K562 (cell line): ENCODE results near the gene PTBP2. TPM values are rescaled to one million over a fixed set of nuclear protein-coding genes. Genes with fewer than 3 reads are reported as not detected.
A peak's percentile ranks its signal among the peaks of the same experiment; 100 is the strongest.

Experiments
- ADNP ChIP-seq: fragments of 200-800 bp; sonication (Bioruptor generic); IDR thresholded peaks from 2 replicates; pipeline ENCODE4 v1.6.1; 2016; ENCODE audit warnings: missing genetic modification characterization, missing compliant biosample characterization
- ARNT ChIP-seq, 2 experiments: fragments of 450-650 bp; IDR thresholded peaks; 2 replicates each; pipeline ENCODE4 v1.6.1; 2016; ENCODE audit warnings: mild to moderate bottlenecking in 1 of 2
- CBX3 ChIP-seq, 2 experiments: IDR thresholded peaks; 1 replicate in 1 of 2; 2 replicates in 1 of 2; pipeline ENCODE4 v1.6.1; 2012; ENCODE audit warnings: inconsistent platforms in 2 of 2, low read length in 2 of 2, borderline replicate concordance in 1 of 2, control low read depth in 1 of 2
- CHD1 ChIP-seq: fragments of 200-600 bp; sonication (generic); IDR thresholded peaks from one replicate; pipeline ENCODE4 v1.6.1; 2012; ENCODE audit warnings: mild to moderate bottlenecking, moderate library complexity, low read length, inconsistent platforms
- CTBP1 ChIP-seq: fragments of 450-650 bp; IDR thresholded peaks from 2 replicates; pipeline ENCODE4 v1.6.1; 2016; ENCODE audit warnings: borderline replicate concordance
- FOXP1 ChIP-seq: sonication (generic); formaldehyde crosslinking; IDR thresholded peaks from 2 replicates; pipeline ENCODE4 v1.8.0; 2022; ENCODE audit warnings: mild to moderate bottlenecking, missing genetic modification reagents
- GABPB2 ChIP-seq: fragments of 250-450 bp; sonication (Bioruptor Pico); conservative IDR thresholded peaks from 2 replicates; pipeline ENCODE4 v1.5.1; 2021; ENCODE audit warnings: mild to moderate bottlenecking
- HDAC8 ChIP-seq: fragments of 450-650 bp; IDR thresholded peaks from 2 replicates; pipeline ENCODE4 v1.6.1; 2016; ENCODE audit warnings: mild to moderate bottlenecking, missing genetic modification characterization, moderate library complexity, missing compliant biosample characterization
- HDGF ChIP-seq: fragments of 450-650 bp; IDR thresholded peaks from 2 replicates; pipeline ENCODE4 v1.6.1; 2016
- ILF3 ChIP-seq: fragments of 450-650 bp; IDR thresholded peaks from 2 replicates; pipeline ENCODE4 v1.6.1; 2018; ENCODE audit warnings: antibody characterized with exemption, mild to moderate bottlenecking, moderate library complexity, borderline replicate concordance
- KLF16 ChIP-seq: IDR thresholded peaks from 2 replicates; pipeline ENCODE4 v1.6.1; 2016; ENCODE audit warnings: antibody characterized with exemption
- L3MBTL2 ChIP-seq: fragments of 450-650 bp; IDR thresholded peaks from 2 replicates; pipeline ENCODE4 v1.6.1; 2016; ENCODE audit warnings: mild to moderate bottlenecking, moderate library complexity
- MCM3 ChIP-seq: fragments of 450-650 bp; IDR thresholded peaks from 2 replicates; pipeline ENCODE4 v1.6.1; 2016
- MTA3 ChIP-seq: fragments of 450-650 bp; formaldehyde crosslinking; IDR thresholded peaks from 2 replicates; pipeline ENCODE4 v1.6.1; 2017; ENCODE audit warnings: mild to moderate bottlenecking, borderline replicate concordance
- RBBP5 ChIP-seq: fragments of 200-600 bp; sonication (generic); IDR thresholded peaks from 2 replicates; pipeline ENCODE4 v1.6.1; 2012; ENCODE audit warnings: borderline replicate concordance, mild to moderate bottlenecking, low read length, control low read depth, inconsistent platforms; ENCODE audit not compliant: insufficient read depth, poor library complexity, severe bottlenecking
- SRF ChIP-seq, 2 experiments: fragments of 250-450, 450-650 bp in 1 of 2; sonication (Bioruptor Pico) in 1 of 2; sonication (generic) in 1 of 2; formaldehyde crosslinking; IDR thresholded peaks; 2 replicates each; pipeline versions ENCODE4 v1.5.0 to v1.5.1; 2020 to 2022; ENCODE audit warnings: mild to moderate bottlenecking in 1 of 2, missing genetic modification reagents in 1 of 2
- ZBTB7A ChIP-seq: IDR thresholded peaks from 2 replicates; pipeline ENCODE4 v1.6.1; 2011; ENCODE audit warnings: low read depth, mild to moderate bottlenecking, low read length, moderate library complexity, borderline replicate concordance; ENCODE audit not compliant: control insufficient read depth
- ZNF184 ChIP-seq: sonication (generic); formaldehyde crosslinking; IDR thresholded peaks from 2 replicates; pipeline ENCODE4 v1.5.0; 2020; ENCODE audit warnings: missing genetic modification reagents
- ZNF324 ChIP-seq: fragments of 250-450 bp; sonication (Bioruptor Pico); IDR thresholded peaks from 2 replicates; pipeline ENCODE4 v1.4.0; 2020; ENCODE audit warnings: mild to moderate bottlenecking
- ZNF644 ChIP-seq: fragments of 200-800 bp; sonication (Bioruptor generic); IDR thresholded peaks from 2 replicates; pipeline ENCODE4 v1.6.1; 2016; ENCODE audit warnings: low read depth, missing genetic modification characterization, missing compliant biosample characterization
- polyA plus RNA-seq, 8 experiments: library from polyadenylated mRNA; depleted of rRNA in 4 of 8; stranded (reverse) in 5 of 8; unstranded in 3 of 8; fragments of >200 nt; fragmentation: Nextera tagmentation in 2 of 8; fragmentation: Illumina TruSeq in 1 of 8; extraction: Ambion mirVana in 2 of 8; extraction: Trizol in 1 of 8; gene quantifications; 2 replicates each; pipeline versions ENCODE4 v1.2.1 to v1.2.3, GENCODE V29; 2011 to 2014; ENCODE audit warnings: inconsistent platforms in 1 of 8, missing spikeins in 1 of 8
- total RNA-seq, 7 experiments: library from RNA; depleted of rRNA in 6 of 7; stranded (reverse); fragments of >200 nt in 6 of 7; fragmentation: Illumina TruSeq in 2 of 7; extraction: Trizol in 2 of 7; gene quantifications; 2 replicates each; pipeline versions ENCODE4 v1.2.1 to v1.2.3, GENCODE V29; 2011 to 2021; ENCODE audit warnings: low replicate concordance in 1 of 7
- TF ChIP-seq, protein P1 (sequence below): fragments of 450-650 bp; IDR thresholded peaks from 2 replicates; pipeline ENCODE4 v1.6.1; 2017; ENCODE audit warnings: antibody characterized with exemption, mild to moderate bottlenecking
- TF ChIP-seq, protein P2 (sequence below): fragments of 250-450 bp; sonication (Bioruptor Pico); IDR thresholded peaks from 2 replicates; pipeline ENCODE4 v1.4.0; 2020; ENCODE audit warnings: mild to moderate bottlenecking
- TF ChIP-seq, protein P3 (sequence below): fragments of 250-450 bp; sonication (Bioruptor Pico); IDR thresholded peaks from 2 replicates; pipeline ENCODE4 v1.5.0; 2021

PTBP2 gene
- total and polyA plus RNA-seq, 9 of the 15 experiments (the other 6 are each of a cell fraction or from before 2014, with no cell fraction given) = 9.8 to 30.6 (median 19.0) TPM

DNA sequence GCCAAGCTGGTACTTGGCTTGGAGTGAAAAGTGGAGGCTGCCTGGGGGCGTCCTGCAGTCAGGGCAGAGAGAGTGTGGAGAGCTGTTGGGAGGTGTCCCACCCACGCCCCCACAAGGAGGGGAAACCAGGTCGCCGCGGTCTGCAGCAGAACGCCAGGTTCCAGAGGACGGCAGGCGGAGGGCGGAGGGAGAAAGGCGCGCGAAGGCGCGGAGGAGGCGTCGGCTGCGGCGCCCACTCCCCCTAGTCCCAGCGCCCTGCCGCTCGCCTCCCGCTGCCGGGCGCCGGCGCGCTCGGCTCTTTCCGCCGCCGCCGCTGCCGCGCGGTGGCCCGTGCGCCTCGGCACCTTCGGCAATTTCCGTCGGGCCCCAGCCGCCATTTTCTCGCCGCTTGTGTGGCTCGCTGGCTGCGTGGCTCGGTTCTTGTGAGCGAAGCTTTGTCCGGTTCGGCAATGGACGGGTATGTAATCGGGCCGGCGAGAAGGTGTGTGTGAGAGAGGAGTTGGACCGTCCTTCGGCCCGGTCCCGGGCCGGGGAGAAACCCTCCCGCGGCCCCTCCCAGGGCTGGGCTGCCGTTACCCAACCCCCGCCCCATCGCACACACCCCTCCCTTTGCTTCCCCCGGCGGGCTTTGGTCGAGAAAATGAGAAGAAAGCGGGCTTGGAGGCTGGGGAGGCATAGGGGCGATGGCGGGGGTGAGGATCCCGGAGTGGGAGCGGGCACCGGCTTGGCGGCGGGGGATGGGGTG, at the start of gene PTBP2 (continued):
- TF ChIP-seq CBX3 (IDR thresholded peaks at IDR 0.05; ENCODE audit: borderline replicate concordance in 1 of 2, low read length in 2 of 2) = no peak
- 0 out of 2 replicates have a peak, but pooled peaks have one; percentile 16 for TF ChIP-seq ILF3
- no peak for TF ChIP-seq HDAC8 (tag)
- TF ChIP-seq, protein P1, sequence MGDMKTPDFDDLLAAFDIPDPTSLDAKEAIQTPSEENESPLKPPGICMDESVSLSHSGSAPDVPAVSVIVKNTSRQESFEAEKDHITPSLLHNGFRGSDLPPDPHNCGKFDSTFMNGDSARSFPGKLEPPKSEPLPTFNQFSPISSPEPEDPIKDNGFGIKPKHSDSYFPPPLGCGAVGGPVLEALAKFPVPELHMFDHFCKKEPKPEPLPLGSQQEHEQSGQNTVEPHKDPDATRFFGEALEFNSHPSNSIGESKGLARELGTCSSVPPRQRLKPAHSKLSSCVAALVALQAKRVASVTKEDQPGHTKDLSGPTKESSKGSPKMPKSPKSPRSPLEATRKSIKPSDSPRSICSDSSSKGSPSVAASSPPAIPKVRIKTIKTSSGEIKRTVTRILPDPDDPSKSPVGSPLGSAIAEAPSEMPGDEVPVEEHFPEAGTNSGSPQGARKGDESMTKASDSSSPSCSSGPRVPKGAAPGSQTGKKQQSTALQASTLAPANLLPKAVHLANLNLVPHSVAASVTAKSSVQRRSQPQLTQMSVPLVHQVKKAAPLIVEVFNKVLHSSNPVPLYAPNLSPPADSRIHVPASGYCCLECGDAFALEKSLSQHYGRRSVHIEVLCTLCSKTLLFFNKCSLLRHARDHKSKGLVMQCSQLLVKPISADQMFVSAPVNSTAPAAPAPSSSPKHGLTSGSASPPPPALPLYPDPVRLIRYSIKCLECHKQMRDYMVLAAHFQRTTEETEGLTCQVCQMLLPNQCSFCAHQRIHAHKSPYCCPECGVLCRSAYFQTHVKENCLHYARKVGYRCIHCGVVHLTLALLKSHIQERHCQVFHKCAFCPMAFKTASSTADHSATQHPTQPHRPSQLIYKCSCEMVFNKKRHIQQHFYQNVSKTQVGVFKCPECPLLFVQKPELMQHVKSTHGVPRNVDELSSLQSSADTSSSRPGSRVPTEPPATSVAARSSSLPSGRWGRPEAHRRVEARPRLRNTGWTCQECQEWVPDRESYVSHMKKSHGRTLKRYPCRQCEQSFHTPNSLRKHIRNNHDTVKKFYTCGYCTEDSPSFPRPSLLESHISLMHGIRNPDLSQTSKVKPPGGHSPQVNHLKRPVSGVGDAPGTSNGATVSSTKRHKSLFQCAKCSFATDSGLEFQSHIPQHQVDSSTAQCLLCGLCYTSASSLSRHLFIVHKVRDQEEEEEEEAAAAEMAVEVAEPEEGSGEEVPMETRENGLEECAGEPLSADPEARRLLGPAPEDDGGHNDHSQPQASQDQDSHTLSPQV = no peak; the same call in 1 of the 2 replicates
- no peak for TF ChIP-seq ZNF324 (CRISPR knock-in tag)
- no peak for TF ChIP-seq ADNP
- TF ChIP-seq ZNF184 (CRISPR knock-in tag) = no peak
- peak; percentile 91; the same call in 1 of the 2 replicates for TF ChIP-seq ZBTB7A
- peak; percentile 93 for TF ChIP-seq CTBP1
- 0 out of 2 replicates have a peak, but pooled peaks have one; percentile 44 for TF ChIP-seq FOXP1
- peak; percentile 8 for TF ChIP-seq CHD1
- TF ChIP-seq GABPB2 (CRISPR knock-in tag) = no peak
- no peak for TF ChIP-seq SRF (CRISPR knock-in tag; IDR thresholded peaks at IDR 0.05)
- TF ChIP-seq HDGF = no peak
- TF ChIP-seq, protein P2, sequence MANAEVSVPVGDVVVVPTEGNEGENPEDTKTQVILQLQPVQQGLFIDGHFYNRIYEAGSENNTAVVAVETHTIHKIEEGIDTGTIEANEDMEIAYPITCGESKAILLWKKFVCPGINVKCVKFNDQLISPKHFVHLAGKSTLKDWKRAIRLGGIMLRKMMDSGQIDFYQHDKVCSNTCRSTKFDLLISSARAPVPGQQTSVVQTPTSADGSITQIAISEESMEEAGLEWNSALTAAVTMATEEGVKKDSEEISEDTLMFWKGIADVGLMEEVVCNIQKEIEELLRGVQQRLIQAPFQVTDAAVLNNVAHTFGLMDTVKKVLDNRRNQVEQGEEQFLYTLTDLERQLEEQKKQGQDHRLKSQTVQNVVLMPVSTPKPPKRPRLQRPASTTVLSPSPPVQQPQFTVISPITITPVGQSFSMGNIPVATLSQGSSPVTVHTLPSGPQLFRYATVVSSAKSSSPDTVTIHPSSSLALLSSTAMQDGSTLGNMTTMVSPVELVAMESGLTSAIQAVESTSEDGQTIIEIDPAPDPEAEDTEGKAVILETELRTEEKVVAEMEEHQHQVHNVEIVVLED (CRISPR knock-in tag) = peak; percentile 55
- peak; percentile 77 for TF ChIP-seq RBBP5
- TF ChIP-seq ZNF644 = no peak
- no peak for TF ChIP-seq MCM3
- no peak for TF ChIP-seq ARNT (IDR thresholded peaks at IDR 0.05)
- no peak for TF ChIP-seq KLF16
- TF ChIP-seq MTA3 = peak; percentile 46; the same call in 1 of the 2 replicates
- TF ChIP-seq, protein P3, sequence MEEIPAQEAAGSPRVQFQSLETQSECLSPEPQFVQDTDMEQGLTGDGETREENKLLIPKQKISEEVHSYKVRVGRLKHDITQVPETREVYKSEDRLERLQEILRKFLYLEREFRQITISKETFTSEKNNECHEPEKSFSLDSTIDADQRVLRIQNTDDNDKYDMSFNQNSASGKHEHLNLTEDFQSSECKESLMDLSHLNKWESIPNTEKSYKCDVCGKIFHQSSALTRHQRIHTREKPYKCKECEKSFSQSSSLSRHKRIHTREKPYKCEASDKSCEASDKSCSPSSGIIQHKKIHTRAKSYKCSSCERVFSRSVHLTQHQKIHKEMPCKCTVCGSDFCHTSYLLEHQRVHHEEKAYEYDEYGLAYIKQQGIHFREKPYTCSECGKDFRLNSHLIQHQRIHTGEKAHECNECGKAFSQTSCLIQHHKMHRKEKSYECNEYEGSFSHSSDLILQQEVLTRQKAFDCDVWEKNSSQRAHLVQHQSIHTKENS = no peak
- TF ChIP-seq L3MBTL2 = peak; percentile 63
